Measurements from ENCODE around the gene ARHGAP4.

GRCh38 chrX:153947009-153947769, 21.1 kb upstream of the ARHGAP4 start:
- peak; percentile 84 for TF ChIP-seq CTCF (IDR thresholded peaks at IDR 0.05; ENCODE audit: low read length)
- no peak for TF ChIP-seq EZH2 (IDR thresholded peaks at IDR 0.05; ENCODE audit: borderline replicate concordance, low read length)
